AG04449 (cell line): ENCODE results near the gene CCDC15.

ENCODE experiments used
- CTCF ChIA-PET: fragments of 350-600 bp; formaldehyde crosslinking; extraction: SDS; loops from one replicate; lab custom pipeline; 2021; ENCODE audit warnings: antibody characterized with exemption; lab: Yijun Ruan, JAX
- POLR2A ChIA-PET: fragments of 400-600, 350-600 bp; formaldehyde crosslinking; extraction: SDS; loops from one replicate; lab custom pipeline; 2020; ENCODE audit warnings: antibody characterized with exemption, inconsistent platforms; lab: Yijun Ruan, JAX
- DNase-seq: peaks from one replicate; pipeline ENCODE4 v3.0.0-alpha.2; 2010; ENCODE audit warnings: low read depth, low spot score
- H3K4me3 ChIP-seq: 2 replicates; pipeline ENCODE4 v1.5.1; 2011; ENCODE audit warnings: low read depth, mild to moderate bottlenecking, control low read depth, low read length
- CTCF ChIP-seq: IDR thresholded peaks from one replicate; pipeline ENCODE4 v1.5.1; 2011; ENCODE audit warnings: mild to moderate bottlenecking, moderate library complexity, low read length, control low read depth, inconsistent platforms; ENCODE audit not compliant: insufficient read depth; ENCODE audit errors: missing control alignments

Gene CCDC15

DNA sequence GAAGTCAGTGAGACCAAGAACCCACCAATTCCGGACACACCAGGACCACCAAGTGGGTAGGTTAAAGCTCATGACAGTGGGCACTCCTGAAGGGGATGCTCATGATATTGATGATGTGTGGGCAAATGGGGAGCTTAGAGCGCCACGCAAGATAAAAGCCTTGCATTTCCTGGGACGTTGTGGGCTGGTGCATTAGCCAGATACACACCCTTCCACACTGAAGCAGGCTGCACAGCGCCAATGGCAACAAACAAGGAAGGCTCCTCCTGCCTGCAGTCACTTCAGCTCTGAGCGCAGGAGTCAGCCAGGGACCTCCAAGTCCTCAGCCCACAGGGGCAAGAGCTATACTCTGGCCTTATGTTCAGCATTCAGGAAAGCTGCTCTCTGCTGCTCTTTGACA is 136.8 kb downstream of the CCDC15 start:
- TF ChIP-seq CTCF, result no peak
- CTCF ChIA-PET, result interaction anchor here (0.7 to 13.9 kb wide), 44 partner anchors 8 to 385 kb away, joined by 3 to 160 read pairs (median 6); partner anchors contain the start of genes PKNOX2, SLC37A2 and TMEM218

More for the DNA sequence above, 136.8 kb downstream of the CCDC15 start:
- POLR2A ChIA-PET, result interaction anchor here (1.2 kb wide), 1 partner anchor 15 kb away, joined by 3 read pairs; no protein-coding TSS in a partner anchor
- no peak for DNase-seq
- no peak overlapping the region for H3K4me3 ChIP-seq
